Activated naive CD4-positive, alpha-beta T cell treated with Interleukin-2 at 50 U/mL for 16 hours (primary cell): Measurements from ENCODE around the gene KDM4C.
"Not testable (repeated sequence)": the region's sequence is repeated elsewhere in the genome, so short reads cannot be mapped to it uniquely, and the experiment has no call there.

Experiments used
- DNase-seq: peaks from one replicate; pipeline ENCODE4 v3.0.0-alpha.2; 2020

The KDM4C gene

DNA sequence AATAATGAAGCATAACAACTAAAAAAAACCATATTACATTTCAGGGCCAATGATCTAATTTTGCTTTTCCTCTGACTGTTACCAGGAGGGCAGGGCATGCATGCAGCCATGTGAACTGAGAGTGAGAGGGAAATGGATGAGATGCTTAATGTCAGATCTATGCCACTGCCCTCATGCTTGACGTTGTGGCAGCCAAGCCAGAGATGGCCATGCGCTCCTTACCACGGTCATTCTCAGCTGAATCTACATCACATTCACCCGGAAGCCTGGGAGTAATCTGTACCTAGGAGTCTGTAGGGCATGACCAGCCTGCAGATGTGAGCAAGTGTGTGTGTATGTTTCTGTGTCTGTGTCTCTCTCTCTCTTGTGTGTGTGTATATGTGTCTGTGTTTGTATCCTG is 183.7 kb downstream of the KDM4C start:
- DNase-seq, result no peak

DNA sequence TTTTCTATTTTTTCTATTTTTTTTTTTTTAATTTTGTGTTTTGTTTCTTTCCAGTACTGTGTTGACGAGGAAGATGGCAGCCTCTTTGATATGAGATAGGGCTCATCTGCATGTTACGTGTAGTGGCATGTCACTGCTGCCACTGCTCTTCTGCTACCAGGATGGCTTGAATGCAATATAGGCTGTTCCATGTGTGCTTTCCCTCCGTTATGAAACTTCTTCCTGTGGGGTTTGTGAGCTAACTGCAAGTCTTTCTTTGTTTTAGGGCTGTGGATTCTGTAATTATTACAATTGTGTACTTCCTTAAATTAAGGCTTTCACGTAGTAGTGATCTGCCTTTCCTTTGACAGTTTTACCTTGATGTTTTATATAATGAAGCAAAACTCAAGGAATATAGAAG is 184.6 kb downstream of the KDM4C start:
- DNase-seq, result no peak

DNA sequence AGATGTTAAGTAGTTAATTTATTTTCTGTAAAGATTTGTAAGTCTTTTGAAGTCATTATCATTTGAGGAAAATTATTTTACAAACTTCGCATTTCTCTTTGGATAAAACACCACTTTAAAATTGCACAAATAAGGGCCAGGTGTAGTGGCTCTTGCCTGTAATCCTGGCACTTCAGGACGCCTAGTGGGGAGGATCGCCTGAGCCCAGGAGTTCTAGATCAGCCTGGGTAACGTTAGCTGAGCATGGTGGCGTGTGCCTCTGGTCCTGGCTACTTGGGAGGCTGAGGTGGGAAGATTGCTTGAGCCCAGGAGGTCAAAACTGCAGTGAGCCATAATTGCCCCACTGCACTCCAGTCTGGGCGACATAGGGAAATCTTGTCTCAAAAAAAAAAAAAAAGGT is 185.5 kb downstream of the KDM4C start:
- DNase-seq, result no peak

DNA sequence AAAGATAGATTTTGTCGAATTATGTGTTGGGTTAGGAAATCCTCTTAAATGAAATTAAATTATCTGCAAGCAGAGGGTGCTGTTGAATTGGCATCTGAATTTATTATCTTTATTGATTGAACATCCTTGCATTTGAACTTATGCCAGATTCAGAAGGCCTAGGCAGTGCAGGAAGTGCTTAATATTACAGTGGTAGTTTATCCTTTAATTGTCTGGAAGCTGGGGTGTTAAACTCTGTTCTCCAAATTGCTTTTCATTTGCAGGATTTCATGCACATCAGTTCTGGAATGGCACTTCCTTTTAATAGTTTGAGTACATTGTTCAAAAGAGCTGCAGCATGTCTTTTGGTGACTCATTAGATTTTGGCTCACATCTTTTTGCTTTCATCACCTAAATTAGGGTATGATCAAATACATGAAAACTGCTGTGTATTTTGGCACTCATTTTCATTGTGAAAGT is 186.3 kb downstream of the KDM4C start:
- no peak for DNase-seq

DNA sequence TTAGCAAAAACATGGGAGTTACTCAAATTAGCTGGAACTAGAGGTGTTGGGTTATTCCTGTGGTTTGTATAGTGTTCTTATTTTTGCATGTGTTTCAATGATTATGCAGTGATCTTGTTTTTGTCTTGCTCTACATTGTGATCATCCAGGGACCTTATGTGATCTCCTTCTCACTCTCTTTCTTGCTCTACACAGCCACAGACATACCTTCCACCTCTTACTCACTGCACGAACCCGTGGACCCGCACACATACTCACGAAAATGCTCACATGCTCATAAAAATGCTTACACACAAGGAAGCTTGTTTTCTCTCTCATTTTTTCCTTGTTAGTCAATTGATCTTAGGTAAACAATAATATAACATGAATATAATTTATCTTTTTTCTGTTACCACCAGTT is 187.1 kb downstream of the KDM4C start:
- DNase-seq, result no peak

DNA sequence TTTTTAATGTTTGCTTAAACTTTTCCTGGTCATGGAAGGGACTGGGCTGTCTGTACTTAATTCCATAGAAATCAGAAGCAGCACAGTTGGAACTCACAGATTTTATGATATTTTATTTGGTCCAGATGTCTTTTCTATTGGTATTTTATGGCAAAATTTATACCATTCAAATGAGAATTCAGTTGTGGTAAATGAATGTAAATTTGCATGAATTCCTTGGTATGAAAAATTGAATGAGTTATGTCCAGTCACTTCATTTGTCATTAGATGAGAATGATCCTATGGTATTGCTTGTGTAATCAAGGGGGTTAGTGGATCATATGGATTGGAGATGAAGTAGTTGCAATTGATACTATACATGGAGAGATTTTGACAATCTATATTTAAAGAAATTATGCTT is 188.0 kb downstream of the KDM4C start:
- no peak for DNase-seq

DNA sequence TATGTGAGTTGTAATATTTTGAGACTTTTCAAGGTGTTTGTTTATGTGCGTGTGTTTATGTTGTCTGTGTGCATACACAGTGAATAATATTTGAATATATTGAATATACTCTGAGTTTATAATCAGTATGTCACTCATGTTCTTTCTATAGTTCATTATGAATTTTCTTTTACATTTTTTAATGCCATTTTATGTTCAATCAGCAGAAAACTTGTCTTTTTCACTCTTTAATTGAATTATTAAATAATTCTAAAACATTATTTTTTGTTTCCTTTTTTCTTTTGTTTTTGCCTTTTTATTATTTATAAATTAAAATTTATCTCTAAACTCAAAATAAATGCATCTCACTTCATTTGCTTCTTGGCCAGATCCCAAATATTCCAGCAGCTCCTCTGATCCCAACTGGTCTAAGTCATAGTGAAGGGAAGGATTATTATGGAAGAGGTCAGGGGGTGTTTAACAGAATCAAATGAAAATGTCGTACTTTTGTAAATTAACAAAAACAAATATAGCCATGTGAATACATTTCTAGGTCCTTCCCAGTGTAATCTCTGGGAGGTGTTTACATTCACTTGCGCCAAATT is 188.9 kb downstream of the KDM4C start:
- DNase-seq, result no peak

DNA sequence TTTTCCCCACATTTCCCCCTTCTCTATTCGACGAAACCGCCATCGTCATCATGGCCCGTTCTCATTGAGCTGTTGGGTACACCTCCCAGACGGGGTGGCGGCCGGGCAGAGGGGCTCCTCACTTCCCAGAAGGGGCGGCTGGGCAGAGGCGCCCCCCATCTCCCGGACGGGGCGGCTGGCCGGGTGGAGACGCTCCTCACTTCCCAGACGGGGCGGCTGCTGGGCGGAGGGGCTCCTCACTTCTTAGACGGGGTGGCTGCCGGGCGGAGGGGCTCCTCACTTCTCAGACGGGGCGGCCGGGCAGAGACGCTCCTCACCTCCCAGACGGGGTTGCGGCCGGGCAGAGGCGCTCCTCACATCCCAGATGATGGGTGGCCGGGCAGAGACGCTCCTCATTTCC is 191.1 kb downstream of the KDM4C start:
- DNase-seq, result not testable (repeated sequence)

DNA sequence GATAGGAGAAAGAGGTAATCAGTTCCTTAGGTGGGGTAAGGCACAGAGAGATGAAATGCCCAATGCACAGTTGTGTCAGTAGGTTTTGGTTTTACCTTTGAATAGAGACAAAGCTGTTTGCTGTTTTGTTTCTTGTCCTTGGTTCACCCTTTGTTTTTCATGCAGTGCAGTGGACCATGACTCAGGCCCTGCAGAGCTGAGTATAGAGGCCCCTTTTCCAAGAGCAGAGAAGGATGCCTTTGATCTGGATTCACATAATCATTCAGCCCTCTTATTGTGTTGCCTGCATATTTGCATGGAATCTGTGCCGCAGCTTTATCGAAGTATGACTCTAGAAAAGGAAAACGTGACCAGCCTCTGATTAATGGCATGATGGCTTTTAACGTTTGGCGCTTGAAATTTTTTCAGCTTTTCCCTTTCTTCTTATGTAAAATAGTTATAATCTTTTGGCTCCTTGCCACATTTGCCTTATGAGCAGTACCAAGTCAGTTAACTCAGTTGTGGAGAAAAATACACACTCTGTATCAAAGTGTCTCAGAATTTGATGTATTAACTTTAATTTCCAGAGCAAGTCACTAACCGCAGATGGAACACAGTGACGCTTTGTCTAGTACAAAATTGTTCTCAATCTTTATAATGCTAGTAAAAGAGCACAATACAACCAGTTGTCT is 197.6 kb downstream of the KDM4C start:
- DNase-seq, result no peak

DNA sequence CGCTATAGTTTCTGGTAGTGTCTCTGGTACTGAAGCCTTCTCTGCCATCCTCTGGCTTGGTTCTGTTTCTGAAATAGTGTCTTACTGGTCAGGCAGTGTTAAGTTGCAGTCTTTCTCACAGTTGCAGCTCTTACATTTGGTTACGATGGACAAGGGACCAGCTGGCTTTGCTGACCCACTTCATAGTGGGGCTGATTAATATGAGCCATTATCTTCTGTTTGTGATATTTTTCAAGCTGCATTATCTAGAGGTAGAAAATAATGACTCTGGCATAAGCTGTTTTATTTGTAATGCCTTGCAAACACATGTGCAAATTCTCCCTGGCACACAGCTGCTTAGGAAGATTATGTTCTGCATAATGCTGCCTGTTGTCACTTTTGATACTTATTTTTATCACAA is 199.1 kb downstream of the KDM4C start:
- no peak for DNase-seq

DNA sequence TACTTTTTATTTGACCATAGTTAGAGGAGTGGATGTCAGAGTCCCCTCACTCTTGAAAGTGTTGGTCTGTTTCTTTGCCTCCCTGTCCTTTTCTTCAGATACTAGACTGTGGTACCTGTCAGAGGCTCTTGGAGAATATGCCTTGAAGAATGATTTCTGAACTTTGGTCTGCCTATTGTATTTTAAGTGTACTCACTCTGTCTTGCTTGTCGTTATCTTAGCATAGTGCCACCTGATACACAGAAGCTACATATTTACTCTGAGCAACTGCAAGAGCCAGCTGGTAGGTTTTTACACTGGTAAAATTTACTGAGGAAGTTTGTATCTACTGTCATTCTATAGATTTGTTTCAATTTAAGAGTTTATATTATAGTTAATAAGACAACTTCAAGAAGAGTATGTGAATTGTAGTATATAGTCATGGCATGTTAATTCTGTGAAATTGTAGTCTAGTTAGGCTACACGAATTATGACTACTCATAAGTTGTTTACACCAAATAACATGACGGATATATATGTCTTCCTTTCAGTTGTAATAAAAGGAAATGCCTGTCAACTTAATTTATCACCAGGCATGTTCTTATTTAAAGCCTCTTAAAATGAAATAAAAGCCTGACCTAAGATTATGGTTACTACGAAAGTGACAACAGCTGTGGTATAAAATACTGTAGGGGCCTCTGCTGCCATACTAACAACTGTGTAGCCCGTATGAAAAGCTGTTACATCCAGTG is 201.7 kb downstream of the KDM4C start:
- no peak for DNase-seq

DNA sequence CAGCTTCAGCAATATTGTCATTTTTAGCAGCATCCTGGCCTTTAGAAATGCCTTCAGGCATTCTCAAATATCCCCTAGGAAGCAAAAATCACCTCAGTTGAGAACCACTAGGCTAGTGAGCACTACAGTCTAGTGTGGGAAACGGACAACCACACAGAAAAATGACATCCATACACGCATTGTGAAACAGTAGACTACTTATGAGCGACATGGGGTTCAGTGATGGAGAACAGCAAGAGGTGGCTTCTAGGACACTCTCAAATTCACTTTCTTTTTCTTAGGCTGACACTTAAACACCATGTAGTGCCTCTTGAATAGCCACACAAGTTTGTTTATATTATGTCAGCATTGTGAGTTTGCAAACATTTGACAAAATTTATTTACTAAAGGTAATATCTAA is 203.0 kb downstream of the KDM4C start:
- no peak for DNase-seq

DNA sequence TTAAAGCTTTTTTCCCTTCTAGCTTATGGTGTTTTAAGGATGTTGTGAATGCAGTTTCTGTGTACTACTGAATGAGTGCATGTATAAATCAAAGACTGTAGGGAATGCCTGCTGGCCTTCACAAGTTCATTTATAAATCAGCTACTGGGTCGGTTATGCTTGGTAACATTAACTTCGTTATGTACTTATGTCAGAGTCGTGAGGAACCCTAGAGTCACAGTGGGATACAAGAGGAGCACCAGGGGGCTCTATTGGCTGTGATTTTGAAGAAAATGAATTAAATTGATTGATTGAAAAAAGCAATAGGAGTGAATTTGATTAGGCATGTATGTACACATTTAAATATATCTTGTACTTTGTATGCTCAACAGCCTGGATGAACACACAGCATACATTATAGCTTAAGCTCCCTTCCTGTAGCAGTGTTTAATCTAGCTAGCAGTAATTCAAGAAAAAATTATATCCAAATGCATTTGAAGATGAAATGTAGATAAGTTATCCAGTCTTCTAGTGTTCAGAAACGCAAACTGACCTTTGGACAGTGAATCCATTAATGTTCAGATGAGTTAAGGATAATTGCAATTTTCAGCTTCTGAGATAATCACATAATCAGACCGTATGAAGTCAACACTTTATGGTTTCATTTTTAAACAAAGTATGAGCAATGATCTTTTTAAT is 204.2 kb downstream of the KDM4C start:
- DNase-seq, result no peak

DNA sequence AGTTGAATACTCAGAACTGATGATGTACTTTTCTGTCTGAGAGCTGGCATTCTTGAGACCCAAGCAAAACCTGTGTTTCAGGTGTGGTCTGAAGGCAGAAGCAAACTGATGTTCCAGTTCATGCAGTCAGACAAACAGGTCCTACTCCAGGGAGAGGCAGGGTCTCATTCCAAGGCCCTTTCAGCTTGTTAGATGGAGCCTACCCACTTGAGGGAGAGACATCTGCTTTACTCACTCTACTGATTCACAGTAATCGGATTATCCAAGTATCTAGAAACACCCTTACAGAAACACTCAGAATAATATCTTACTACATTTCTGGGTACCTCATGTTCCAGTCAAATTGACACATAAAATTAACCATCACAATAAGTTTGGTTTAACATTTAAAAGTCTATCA is 207.8 kb downstream of the KDM4C start:
- no peak for DNase-seq

DNA sequence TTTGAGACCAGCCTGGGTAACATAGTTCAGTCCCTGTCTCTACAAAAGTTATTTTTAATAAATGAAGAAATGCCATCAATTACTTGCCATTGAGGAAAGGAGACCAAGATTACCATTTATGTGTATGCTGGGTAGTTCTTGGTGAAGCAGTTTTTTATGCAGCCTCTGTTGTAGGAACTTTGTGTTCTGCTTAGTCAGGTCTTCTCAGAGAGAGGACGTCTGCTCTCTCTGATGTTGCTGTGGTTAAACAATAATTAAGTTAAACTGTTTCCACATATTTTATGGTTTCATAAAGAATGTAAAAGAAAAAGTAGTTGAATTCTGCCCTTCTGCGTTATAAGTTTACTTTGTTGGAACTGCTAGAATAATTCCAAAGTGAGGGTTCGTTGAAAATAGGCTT is 210.5 kb downstream of the KDM4C start:
- DNase-seq, result no peak

DNA sequence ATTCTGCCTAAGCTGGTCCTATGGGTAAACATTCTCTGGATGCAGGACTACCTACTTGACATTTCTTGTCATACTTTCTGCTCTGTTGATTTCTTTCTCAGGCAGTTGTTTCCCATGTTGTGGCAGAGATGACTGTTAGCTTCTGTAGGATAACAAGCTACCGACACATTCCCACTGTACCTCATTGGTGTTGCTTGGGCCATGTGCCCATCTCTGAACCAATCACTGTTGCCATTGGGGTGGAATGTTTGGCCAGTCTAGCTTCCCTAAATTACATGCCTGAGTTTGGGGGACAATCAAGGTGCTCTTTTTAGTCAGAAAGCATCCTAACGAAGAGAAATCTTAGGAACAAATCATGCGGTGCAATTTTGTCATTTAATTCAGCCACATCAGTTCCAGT is 212.0 kb downstream of the KDM4C start:
- DNase-seq, result no peak

DNA sequence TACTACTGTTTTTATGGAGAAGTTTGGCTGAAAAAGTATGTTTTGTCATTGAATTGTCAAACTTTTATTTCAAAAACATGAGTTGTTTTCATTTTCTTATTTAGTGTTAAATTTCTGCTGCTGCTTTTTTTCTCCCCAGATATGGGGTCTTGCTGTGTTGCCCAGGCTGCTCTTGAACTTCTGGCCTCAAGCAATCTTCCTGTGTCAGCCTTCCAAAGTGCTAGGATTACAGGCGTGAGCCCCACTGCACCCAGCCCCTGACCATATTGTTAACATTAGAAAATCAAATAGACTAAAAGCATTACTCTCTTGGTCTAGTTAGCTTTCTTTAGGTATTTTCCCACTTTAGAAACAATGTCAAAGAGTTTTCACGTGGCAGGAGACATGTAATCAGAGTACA is 215.3 kb downstream of the KDM4C start:
- DNase-seq, result no peak

DNA sequence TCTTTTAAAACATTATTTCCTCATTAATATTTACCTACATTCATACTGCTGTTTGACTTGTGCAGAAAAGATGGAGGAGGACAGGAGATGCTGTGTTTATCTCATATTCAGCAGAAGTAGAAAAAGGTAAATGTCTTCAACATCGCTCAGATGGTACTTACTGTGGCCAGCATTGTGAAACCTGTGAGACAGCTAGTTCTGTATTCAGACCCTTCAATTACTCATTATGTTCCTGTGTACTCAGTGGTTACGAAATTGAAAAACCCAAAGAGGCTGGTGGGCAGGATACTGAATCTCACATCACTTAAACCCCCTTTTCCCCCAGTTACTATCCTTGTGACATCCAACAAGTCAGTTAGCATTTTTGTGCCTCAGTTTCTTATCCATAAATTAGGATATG is 216.0 kb downstream of the KDM4C start:
- no peak for DNase-seq

DNA sequence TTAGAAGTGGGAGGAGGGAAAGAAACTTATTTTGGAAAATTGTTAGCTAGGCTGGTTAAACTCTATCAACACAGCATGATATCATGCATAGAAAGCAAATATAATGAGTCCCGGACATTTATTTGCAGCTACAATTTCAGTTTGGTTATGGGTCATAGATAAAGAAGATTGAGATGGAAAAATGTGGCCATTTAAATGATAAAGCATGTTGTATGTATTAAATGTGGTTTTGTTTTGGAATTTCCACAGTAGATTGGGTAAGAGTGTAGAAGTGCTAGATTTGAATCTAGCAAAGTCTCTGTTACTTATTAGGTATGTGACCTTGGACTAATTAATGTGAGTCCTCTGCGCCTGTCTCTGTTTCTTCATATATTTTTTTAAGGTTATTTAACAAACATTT is 217.4 kb downstream of the KDM4C start:
- no peak for DNase-seq

DNA sequence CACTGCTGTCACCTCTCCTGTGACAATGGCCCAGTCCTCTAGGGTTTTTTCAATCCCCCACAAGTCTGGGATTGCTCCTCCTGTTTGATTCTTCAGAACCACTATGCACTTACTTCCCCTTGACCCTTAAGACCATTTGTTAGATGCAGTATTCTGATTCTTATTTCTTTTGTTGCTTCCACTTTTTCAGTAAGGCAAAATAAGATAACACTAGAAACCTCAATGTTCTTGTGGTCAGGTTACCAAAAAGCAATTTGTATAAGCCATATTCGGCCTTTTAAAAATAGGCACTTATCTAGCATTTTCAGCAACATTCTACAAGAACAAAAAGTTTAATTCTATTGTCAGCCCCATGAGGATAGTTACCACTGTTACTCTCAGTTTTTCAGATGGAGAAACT is 220.0 kb downstream of the KDM4C start:
- DNase-seq, result no peak

DNA sequence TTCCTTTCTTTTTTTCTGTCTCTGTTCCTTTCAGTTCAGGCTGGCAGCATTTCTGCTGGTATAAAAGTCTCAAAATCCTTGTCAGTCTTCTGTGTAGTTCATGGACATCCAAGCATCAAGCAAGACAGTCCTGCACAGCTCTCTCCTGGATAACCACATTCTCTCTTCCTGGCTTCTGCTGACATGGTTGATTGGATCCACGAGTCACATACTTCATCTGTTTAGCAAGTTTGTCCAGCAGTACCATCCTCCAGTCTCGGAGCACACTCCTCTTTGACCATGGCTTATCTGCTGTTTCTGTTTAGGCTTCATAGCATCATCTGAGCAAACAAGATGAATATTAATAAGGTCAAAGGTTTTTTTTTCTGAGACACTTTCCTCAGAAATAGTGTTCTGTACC is 220.8 kb downstream of the KDM4C start:
- DNase-seq, result no peak

DNA sequence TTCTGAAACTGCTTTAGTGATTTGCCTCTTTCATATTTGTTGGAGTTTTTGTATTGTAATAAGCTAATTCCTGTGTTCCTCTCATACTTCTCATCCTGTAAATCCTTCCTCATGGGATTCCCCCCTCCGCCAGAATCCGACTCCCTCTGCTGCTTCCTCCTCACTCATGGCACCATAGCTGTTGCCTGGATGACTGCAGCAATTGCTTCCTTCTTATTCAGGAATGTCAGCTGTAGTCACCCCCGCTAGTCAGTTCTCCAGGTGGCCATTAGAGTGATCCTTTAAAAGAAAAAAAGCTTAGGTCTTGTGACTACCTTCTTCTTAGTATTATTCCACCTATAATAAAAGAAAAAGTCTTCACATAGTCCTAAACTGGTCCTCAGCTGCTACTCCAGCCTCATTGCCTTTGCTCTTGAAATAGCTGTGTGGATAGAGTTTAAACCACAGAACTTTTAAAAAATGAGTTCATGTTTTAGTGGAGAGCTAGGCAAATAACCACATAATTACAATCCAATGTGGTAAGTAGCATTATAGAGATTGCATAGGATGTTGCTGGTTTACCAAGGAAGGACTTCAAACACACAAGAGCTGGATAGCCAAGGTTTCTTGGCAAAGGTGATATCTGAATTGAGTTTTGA is 227.3 kb downstream of the KDM4C start:
- DNase-seq, result no peak

DNA sequence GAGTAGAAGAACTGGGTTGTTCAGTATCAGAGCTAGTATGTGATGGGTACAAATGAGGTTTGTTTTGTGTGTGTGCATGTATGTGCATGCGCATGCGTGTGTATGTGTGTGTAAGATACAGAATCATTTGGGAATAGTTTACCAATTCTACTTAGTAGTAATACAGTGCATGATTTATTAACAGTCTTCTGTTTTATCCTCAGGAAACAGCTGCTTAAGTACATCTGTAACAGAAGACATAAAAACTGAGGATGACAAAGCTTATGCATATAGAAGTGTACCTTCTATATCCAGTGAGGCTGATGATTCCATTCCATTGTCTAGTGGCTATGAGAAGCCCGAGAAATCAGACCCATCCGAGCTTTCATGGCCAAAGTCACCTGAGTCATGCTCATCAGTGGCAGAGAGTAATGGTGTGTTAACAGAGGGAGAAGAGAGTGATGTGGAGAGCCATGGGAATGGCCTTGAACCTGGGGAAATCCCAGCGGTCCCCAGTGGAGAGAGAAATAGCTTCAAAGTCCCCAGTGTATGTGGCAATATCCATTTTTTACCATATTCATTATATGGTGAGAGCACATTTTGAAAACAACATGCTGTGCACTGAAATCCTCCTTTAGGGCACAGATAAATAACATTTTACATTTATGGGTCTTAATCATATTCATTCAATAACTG is 228.5 kb downstream of the KDM4C start:
- no peak for DNase-seq
